HG03108 (cell line): ENCODE measurements around the gene BRD3OS.

Experiments
- ATAC-seq: cut with Tn5 transposase; IDR thresholded peaks from one replicate; pipeline ENCODE4 v1.9.1; 2021; ENCODE audit warnings: moderate library complexity; ENCODE audit not compliant: unreplicated experiment

Gene BRD3OS

DNA sequence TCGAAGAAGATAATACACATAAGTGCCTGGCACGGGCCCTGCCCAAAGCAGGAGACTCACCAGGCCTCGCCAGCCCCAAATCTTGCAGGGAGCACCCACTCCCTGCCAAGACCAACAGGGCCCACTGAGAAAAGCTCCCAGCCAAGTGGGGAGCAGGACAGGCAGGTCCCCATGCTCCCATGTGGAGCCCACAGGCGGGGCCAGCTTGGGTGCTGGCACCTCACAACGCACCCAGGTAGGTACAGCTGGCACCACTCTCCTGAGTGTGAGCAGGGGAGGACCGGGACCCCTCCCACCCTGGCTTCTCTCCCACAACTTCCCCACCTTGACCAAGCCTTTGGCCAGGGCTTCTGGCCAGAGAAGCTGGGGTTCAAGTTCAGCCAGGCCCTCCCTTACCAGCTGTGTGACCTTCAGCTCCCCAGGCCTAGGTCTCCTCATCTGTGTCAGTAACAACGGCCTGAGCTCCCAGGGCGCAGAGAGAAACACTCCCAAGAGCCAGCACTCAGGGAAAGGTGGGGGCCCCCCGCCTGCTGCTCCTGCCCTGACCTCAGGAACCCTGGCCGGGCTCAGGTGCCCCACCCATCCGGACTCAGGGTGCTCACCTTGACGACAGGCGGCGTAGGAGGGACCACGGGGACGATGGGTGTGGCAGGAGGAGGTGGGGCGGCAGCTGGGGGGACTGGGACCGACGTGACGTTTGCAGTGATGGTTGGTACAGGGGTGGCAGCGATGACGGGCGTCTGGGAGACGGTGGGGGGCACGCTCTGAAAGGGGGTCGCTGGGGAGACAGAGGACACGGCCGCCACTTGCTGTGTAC is 24.7 kb downstream of the BRD3OS start:
- no peak for ATAC-seq

DNA sequence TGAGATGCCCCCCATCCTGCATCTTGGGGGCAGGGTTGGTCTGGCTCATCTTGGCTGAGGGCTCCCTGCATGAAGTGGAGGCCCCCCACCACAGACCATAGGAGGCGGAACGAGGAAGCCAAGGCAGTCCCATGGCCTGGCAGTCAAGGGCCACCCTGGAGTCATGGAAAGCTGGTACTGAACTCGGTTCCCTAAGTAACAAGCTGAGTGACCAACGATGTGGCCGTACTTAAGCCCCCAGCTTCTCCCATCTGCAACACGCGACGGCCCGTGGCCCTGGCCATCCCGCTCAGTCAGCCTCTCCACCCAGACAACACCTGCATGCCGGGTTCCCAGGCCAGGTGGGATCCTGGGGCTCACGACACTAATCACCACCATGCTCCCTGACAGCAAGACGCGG is 25.4 kb downstream of the BRD3OS start:
- no peak for ATAC-seq

DNA sequence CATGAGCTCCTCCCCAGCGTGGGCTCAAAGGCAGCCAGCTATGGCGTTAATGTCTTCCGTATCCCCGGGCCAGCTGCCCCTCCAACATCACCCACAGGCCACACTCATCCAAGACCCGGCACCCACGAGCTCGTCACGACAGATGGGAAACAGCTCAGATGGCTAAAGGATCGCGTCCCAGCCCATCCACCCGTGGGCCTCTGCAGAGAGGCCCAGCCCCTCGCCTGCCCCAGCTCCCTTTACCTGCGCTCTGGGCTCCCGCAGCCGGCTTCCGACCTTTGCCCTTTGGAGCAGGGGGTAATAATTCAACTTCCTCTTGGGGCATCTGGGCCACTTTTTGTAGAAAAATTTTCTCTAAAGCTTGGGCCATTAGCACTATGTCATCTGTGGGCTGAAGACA is 26.0 kb downstream of the BRD3OS start:
- no peak for ATAC-seq

DNA sequence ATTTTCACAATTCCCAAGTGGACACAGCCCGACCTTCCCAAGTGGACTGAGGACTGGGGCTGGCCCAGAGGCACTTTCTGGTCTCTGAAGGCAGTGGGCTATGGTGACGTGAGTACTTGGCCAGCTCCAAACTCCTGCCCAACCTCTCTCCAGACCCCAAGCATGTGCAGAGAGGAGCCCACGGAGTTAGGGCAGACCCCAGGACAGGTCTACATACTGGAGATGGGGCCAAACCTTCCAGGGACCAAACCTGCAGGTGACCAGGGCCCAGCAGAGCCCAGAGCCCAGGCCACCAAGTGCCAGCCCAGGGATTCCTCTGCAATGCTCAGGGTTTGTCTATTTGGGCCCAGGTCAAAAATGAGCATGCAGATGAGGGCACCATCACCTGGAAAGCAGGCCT is 27.2 kb downstream of the BRD3OS start:
- no peak for ATAC-seq

DNA sequence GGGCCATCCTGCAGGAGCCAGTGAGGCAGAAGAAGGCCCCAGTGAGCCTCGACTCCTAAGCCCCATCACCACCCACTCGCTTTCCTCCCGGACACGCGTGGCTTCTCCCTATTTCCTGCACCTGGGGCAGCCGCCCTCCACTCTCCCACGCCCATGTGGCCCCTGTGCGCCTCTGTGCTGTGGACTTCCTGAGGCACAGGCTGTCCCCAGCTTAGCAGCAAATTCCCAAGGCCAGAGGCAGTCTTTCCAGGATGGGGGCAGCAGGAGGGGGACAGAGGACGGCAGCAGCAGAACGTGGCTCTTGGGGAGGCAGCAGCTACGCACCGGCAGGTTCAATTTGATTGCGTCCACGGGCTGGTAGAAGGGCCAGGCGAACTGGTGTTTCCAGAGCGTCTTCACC is 27.7 kb downstream of the BRD3OS start:
- ATAC-seq, result no peak

DNA sequence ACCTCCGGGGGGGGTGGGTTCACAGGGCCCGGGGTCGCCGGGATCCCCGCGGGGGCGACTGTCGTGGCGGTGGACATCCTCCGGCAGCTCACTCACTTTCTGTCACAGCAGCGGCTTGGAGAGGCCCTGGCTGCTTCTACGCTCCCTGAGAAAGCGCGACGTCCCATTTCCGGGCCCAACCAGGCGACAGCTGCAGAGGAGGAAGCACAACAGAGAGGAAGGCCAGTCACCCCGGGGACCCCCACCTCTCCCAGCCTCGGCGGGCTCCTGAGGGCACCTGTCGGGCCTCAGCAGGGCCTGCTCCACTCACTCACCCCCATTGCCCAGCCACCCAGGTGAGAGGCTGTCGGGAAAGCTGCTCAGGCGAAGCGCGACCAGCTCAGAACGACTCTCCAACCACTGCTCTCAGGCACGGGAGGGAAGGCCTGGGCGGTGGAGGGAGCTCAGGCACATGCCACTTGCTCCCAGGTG is 28.2 kb downstream of the BRD3OS start:
- no peak for ATAC-seq

DNA sequence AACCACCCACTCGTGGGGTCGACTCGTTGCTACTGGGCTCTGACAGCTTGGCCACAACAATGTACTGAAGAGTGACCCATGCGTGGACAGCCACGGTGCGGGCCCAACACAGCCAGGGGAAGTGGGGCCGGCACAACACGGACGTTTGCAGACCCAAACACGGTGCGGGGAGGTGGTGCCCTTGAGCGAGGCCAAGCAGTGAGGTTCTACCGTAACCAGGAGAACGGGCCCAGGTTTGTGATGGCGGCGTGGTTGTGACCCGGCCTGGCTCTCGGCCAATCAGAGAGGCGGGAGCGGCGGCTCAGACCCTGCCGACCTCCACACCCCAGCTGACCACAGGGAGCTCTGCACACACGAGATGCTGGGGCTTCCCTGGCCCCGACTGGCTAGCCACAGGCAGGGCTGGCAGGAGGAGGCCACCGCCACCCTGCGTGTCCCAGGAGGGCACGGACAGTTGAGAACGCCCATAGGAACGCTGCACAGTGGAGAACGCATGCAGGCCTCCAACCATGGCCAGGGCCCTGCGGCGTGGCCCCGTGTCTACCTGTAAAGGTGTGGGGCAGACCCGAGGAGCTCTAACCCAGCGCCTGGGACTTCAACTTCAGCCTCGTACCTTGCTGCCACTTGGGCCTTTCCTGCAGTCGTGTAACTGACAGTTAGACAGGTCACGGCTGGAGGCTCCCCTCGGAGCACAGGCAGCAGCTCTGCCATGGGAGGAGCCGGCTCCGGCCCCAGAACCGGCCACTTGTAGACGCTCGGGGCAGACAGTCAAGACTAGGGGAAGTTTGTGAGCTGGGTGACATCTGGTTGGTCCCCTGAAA is 28.9 kb downstream of the BRD3OS start:
- no peak for ATAC-seq

DNA sequence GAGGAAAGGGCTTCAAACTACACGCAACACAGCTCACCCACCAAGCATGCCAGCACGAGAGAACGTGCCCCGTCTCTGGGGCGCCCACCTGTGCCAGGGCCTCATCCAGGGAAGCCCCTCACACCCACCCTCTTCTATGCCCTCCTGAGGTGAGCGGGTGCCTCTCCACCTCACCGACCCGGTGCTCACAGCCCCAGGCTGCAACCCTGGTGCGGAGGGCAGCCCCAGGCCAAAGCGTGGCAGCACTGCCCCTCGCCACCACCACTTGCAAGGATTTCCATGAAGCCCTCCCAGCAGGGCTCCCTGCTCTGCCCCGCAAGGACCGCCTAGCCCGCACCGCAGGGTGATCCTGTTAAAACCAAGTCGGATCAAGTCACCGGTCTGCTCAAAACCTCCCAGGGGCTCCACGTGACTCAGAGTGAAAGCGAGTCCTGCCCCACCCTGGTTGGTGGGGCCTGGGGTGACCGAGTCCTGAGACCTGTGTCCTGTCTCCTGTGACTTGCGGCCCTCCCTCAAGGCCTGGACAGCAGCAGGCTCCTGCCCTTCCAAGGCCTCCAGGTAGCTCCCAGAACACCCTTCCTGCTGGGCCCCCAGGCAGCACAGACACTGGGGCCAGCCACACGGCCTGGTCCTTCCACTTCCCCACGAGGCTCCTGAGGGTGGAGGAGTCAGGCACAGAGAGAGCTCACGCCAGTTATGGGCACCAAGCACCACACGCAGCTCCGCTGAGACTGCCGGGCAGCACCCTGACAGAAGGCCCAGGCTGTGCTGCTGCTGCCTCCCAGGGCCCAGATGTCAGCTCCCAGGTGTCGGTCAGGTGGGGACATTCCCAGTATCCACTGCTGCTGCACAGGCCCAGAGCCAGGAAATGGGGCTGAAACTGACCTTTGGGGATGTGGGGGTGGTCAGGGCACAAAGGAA is 29.9 kb downstream of the BRD3OS start:
- no peak for ATAC-seq

DNA sequence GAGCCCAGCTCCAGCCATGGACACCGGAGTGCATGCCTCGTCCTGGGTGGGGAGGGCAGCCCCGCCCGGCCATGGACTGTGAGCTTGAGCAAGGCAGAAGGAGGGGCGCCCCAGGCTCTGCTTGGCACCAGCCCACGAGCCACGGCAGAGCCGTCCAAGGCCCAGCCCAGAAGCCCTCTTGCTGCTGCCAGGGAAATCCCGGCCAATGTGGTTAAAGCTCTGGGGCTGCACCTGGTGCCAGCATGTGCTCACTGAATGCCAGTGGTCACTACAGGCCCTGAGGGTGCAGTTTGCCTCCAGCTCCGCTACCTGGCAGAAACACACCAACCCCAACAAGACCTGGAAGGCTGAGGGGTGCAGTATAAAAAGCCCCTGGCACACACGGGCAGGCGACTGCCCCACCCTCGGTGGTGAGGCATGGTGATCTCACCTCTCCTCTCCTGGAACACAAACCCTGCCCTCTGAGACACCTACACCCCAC is 30.7 kb downstream of the BRD3OS start:
- no peak for ATAC-seq

DNA sequence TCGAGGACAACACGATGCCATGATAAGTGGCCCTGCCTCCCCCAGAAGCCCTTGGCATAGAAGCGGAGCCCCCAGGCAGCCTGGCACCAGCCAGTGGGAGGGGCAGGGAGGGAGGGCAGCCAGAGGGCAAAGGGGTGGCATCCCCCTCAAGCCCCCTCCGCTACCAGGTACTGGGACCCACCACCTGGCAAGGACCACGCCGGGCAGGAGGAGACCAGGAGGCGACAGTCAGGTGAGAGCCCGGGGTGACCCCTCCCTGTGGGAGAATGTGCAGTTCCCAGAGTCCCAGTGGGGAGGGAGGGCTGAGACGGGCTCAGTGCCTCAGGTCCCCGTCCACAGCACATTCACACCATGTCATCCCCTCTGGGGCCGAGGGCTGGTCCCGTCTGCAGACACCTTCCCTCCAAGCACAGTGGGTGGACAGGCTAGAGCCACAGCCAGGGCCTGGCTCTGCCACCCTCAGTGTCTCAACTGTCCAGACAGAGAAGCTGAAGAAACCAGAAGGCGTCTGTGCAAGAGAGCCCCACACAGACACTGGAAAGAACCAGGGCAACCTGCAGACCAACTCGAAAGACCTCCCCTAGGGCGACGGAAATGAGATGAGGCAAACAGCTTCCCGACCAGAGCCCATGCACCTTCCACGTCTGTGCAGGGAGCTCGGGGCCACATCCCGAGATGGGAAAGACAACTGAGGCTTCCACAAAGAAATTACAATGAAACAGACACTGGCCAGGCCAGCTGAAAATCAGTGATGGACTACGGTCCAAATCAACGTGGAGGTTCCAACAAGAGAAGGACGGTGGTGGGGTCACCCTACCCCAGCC is 31.4 kb downstream of the BRD3OS start:
- no peak for ATAC-seq

DNA sequence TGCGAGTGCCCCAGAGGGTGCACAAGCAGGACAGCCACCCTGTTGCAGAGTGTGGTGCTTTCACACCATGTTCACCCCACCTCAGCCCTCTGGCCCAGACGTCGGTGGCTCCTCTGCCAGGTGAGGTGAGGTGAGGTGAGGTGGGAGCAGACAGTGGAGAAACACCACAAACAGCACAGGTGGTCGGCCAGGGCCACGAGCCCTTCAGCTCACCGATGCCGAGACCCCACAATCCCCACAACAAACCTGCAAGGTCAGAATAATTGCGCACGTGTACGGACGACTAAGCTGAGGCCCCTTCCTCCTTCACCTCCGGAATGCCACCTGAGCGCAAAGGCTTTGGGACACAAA is 32.0 kb downstream of the BRD3OS start:
- ATAC-seq, result no peak

DNA sequence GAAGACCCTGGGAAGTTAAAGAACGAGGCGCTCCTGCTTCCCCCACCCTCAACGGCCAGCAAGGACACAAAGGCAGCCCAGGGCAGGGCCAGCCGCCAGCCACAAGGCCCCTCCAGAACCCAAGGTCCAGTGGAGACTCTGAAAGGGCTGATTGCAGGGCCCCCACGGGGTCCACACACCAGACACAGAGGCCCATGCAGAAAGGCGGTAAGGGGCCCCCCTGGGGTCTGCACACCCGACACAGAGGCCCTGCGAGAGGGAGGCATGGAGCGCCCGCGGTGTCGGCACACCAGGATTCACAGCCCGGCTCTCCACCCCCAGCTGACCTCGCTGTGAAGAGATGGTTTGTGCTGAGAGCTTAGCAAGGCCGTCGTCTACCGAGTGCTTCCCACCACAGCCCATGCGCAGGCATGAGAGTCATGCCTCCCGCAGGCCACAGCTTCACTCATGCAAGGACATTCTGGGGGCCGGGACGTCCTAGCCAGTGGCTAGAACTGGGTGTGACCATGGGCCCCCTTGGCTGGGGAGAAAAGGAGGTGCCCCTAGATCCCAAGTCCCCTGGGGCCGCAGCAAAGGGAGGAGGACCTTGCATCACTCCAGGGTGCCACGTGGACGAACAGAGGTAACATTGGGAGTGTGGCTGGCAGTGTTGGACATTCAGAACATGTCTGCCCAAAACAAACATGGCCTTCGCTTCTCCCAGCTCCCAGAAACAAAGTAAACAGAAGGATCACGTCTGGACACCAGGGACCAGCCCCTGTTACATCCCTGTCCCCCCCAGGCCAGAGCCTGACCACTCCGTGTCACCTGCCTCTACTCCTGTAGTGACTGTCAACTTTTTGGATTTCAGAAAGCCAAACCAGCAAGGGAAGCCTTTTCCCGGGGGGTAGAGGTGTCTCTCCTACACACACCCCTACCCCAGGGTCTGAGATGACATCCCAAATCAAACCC is 32.7 kb downstream of the BRD3OS start:
- ATAC-seq, result no peak

DNA sequence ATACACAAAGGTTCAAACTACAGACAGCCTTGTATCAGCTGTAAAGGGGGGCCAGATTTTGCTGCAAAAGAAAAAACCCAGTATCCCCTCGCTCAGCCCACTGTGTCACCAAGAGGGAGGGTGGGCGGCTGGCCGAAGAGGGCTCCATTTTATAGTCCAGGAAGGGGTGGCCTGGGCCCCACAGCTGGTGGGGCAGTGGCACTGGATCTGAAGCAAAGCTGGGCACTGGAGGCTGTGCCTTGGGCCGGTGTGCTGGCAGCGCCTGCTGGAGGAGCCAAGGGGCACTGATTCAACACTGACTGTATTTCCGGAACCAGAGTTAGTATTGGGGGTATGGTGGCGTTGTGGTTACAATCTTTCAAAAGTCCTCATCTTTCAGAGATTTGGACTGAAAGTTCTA is 33.4 kb downstream of the BRD3OS start:
- no peak for ATAC-seq

DNA sequence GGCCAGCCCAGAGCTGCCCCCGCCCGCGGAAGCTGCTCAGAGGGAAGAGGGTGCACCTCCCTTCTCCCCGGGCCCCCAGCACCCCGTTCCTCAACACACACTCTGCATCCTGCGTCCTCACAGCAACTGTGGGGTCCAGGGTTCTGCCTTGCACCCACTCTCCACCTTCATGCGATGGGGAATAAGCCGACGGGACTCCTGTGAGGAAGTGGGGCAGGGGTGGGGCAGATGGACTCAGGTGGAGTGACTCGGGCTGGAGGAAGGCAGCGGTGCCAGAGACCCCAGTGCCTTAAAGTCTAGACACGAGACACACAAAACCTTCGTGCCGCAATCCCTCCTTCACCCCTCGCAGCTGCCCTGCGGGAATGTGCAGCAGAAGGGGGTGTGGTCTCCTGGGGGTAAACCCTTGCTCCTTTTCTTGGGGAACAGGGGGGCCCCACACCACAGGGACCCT is 33.9 kb downstream of the BRD3OS start:
- ATAC-seq, result no peak

DNA sequence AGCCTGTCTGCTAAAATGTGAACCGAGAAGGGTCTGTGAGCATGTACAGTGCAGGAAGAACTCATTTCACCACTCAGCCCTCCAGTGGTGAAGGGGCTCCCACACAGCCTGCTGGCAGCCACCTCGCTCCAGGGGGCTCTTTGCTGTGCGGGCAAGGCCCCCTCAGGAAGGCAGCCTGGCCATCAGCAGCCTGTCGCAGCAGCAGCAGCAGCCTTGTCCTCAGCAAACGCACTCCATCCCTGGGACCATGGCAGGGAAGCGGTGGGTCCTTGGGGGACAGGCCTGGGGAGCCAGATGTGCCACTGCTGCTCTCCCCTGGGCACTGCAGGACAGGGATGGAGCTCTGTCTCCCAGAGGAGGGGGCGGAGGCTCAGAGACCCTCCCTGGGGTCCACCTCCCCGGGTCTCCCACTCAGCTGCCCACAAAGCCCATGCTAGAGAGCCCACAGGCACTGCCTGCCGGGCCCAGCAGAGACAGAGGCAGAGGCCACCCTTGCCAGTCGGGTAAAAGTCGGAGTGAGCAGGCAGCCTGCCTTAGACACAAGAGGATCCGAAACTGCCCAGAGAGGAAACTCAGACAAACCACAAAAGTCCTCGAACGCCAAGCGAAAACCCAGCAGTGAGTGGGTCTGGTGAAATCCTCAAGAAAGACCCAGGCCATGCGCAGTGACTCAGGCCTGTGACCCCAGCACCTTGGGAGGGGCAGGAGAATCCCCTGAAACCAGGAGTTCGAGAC is 34.5 kb downstream of the BRD3OS start:
- peak; percentile 76 for ATAC-seq

DNA sequence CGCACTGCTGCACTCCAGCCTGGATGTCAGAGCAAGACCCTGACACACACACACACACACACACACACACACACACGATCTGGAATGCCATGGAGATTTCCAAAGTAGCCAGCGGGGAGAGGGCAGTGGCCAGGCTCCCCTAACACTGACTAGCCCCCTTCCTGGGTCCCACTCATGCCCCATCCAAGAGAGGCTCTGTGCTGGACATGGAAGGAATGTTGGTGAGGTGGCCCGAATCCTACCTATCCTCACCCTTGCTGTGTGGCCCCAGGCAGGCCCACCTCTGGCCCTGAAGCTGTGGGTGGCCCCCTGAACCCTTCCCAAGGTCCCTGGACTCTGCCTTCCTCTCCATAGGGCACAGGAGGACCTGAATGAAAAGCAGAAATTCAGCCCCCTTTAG is 35.3 kb downstream of the BRD3OS start:
- no peak for ATAC-seq

DNA sequence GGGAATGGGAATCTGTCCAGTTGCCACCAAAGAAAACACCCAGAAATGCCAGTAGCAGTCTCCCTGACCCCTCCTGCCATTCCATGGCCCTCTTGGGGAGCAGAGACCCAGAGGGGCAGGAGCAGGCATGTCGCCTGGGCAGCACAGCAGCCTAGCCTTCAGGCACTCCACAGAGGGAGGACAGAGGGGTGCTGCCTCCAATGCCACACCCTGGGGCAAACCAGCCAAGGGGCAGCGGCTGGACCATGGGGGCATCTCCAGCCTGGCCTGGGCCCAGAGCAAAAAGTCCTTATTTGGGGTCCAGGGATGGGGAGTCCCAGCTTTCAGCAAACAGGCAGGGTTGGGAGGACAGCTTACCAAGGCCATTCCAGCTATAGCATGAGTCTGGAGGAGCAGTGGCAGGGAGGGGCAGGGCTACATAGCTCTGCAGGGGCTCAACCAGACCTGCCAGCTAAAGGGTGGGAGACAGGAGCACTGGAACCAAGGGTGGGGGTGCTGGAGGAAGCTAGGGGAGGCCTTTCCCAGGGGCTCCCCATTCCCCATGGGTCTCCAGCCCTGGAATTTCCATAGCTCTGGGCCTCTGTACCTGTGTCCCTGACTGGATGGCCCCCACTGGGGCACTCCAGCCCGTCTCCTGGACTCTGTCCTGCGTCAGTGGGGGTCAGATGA is 35.9 kb downstream of the BRD3OS start:
- no peak for ATAC-seq
